ENCODE results near the gene POLR2L.
A peak's percentile ranks its signal among the peaks of the same experiment; 100 is the strongest.

The POLR2L gene

GRCh38 chr11:839875-840617 lies 2.3 kb downstream of the POLR2L start:
- DNase-seq (ENCODE audit: low read depth in 1 of 2, low spot score in 1 of 2) = no peak

GRCh38 chr11:839280-839623 lies 3.1 kb downstream of the POLR2L start:
- DNase-seq (ENCODE audit: low read depth in 1 of 2, low spot score in 1 of 2) = no peak

DNA sequence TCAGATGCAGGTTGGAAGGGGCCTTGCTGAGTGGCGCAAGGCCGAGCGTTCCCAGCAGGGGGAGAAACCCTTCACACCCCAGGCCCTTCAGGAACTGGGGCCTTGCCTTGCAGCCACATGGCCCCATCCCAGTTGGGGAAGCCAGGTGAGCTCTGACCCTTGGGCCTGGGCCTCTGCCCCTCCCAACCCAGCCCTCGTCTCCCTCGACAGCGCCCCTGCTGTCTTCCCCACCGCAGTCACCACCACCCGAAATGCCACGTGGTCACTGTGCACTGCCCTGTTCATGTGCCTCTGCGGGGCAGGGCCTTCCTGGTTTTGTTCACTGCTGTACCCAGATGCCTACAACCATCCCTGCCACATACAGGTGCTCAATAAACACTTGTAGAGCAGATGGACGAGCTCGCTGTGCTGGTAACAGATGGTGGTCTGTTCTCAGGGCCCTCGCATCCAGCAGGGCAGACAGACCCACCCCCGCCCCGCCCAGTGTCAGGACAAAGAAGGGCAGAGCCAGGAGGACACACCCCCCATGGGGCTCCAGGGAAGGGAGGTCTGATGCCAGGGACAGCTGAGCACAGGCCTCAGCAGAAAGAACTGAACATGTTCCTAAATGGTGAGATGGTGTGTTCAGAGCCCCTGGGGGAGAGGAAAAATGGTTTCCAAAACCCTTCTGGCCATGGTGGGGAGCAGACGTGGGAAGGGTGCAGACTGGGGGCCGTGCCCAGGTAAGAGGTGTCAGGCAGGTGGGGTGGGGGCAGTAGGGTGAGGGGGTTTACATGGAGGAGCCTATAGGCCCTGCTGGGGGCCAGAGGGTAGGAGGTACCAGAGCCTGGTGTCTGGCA lies 3.7 kb downstream of the POLR2L start:
- DNase-seq (ENCODE audit: low read depth in 1 of 2, low spot score in 1 of 2) = no peak

DNA sequence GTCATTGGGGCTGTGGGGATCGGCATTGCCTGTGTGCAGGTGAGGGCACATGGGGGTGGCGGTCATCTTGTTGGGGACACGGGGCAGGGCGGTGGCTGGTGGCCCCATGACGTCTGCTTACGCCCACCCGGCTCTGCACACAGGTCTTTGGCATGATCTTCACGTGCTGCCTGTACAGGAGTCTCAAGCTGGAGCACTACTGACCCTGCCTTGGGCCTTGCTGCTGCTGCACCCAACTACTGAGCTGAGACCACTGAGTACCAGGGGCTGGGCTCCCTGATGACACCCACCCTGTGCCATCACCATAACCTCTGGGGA lies 4.4 kb downstream of the POLR2L start:
- no peak for DNase-seq (ENCODE audit: low read depth in 1 of 2, low spot score in 1 of 2)

- no peak for DNase-seq (ENCODE audit: low read depth in 1 of 2, low spot score in 1 of 2)
Measured at GRCh38 chr11:837189-837989, 4.9 kb downstream of the POLR2L start.

DNA sequence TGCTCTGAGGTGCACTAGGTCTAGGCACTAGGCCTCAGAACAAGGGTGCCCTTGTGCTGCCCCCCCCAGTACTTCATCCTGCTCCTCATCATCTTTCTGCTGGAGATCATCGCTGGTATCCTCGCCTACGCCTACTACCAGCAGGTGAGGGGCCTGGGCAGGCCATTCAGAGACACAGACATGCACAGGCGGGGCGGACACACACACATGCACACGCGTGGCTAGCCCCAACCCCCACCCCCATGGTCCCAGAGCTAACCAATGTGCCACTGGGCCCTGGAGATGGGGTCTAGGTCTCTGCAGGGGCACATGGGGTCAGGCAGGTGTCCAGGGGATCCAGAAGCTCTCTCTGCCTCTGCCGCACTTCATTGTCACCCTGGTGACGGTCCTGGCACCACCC lies 5.6 kb downstream of the POLR2L start:
- DNase-seq (ENCODE audit: low read depth in 1 of 2, low spot score in 1 of 2) = no peak

GRCh38 chr11:836274-836673 lies 6.1 kb downstream of the POLR2L start:
- no peak for DNase-seq (ENCODE audit: low read depth in 1 of 2, low spot score in 1 of 2)

GRCh38 chr11:834371-835316 lies 7.7 kb downstream of the POLR2L start:
- no peak for DNase-seq (ENCODE audit: low read depth in 1 of 2, low spot score in 1 of 2)

GRCh38 chr11:833849-834311 lies 8.4 kb downstream of the POLR2L start:
- DNase-seq (ENCODE audit: low read depth in 1 of 2, low spot score in 1 of 2) = no peak

GRCh38 chr11:833114-833791 lies 9.1 kb downstream of the POLR2L start:
- no peak for DNase-seq (ENCODE audit: low read depth in 1 of 2, low spot score in 1 of 2)

- DNase-seq (ENCODE audit: low read depth in 1 of 2, low spot score in 1 of 2) = peak in 1 of 2 donors; percentile 38
Measured at GRCh38 chr11:832529-833113, 9.7 kb downstream of the POLR2L start, which contains the start of gene CD151. Gene CD151, plus strand, starts transcription at chr11:832952. Its CDS starts 3,118 bp downstream, at chr11:836070.

DNA sequence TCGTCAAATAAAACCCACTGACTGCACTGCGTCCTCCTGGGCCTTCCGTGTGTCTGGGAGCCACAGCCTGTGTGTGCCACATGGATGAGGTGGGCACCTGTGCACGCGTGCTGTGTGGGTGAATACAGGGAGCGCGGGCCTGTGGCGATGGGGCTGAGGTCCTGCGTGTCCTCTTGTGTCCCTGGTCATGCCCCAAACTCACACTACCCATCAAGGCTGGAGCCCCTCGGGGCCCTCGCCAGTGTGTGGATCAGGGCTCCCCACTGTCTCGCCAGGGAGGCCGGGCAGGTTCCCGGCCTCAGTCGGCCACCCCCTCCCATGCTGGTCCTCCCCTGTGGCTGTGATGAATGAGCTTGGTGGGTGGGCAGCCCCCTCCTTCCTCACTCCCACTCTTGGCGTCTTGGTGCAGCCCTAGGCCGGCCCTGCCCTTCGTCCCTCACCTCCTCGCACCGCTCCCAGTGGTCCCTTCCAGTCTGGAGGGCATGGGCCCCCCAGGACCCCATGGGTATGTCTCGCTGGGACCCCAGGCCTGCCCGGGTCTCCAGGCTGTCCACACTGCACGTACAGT lies 10.3 kb downstream of the POLR2L start:
- no peak for DNase-seq (ENCODE audit: low read depth in 1 of 2, low spot score in 1 of 2)

- DNase-seq (ENCODE audit: low read depth in 1 of 2, low spot score in 1 of 2) = no peak
Measured at GRCh38 chr11:831118-831864, 11.0 kb downstream of the POLR2L start.

DNA sequence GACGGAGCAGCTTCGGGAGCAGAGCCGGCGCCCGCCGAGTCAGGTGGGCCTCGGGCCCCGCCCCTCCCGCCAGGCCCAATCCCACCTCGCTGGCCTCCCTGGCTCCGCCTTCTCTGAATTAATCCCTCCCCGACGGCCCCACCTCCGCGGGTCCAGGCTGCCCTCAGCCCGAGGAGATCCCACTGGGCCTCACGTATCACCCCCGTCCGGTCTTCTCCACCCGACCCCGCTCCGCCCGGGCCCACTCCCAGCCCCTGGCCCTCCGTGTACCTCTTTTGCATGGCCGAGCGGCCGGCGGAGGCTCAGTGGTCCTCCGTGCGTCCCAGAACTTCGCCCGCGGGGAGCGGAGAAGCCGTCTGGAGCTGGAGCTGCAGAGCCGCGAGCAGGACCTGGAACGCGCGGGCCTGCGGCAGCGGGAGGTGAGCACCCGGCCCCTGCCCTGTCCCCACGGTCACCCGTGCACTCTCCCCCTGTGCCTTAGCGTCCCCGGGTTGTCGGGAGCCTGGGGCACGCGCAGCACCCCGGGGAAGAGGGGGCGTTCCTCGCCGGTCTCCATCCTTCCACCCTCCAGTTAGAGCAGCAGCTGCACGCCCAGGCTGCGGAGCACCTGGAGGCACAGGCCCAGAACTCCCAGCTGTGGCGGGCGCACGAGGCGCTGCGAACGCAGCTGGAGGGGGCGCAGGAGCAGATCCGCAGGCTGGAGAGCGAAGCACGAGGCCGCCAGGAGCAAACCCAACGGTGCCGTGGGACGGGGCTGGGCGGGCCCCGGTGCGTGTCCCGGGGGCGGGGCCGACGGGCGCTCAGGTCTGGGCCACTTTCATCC lies 11.8 kb downstream of the POLR2L start:
- peak in 1 of 2 donors; percentile 42 for DNase-seq (ENCODE audit: low read depth in 1 of 2, low spot score in 1 of 2)

GRCh38 chr11:829847-830294 lies 12.5 kb downstream of the POLR2L start:
- DNase-seq (ENCODE audit: low read depth in 1 of 2, low spot score in 1 of 2) = no peak

DNA sequence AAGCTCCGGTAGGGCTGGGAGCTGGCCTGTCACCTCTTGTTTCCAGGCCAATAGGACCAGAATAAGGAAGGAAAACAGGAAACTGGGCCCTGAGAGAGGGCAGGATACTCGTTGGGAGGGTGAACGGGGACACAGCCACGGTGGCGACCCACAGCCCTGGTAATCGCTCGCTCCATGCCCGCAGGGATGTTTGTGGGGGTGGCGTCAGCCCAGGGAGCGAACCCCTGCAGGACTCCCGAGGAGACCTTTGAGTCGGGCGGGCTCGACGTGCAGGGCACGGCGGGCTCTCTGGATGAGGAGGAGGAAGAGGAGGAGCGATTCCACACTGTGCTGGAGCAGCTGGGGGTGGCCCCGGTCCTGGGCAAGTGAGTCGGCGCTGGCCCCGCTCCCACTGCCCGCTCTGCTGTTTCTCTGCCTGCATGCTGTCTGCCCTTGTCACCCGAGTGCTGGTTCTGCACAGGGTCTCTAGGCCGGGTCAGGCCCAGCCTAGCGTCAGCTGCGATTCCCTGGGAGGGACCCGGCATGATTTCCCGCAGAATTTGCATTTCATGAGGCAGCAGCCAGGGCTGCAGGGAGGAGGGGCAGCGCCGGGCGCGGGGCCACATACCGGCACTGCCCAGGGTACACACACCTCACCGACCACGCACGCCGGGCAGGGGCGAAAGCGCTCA lies 13.0 kb downstream of the POLR2L start:
- DNase-seq (ENCODE audit: low read depth in 1 of 2, low spot score in 1 of 2) = no peak
